T1000 (cell line): ENCODE measurements around the gene COL19A1.
"Not testable (repeated sequence)": the region's sequence is repeated elsewhere in the genome, so short reads cannot be mapped to it uniquely, and the experiment has no call there.

Source experiments
- DNase-seq: peaks from one replicate; lab custom pipeline; 2025; ENCODE audit warnings: mixed read lengths; lab: John Stamatoyannopoulos, UW

COL19A1 gene

DNA sequence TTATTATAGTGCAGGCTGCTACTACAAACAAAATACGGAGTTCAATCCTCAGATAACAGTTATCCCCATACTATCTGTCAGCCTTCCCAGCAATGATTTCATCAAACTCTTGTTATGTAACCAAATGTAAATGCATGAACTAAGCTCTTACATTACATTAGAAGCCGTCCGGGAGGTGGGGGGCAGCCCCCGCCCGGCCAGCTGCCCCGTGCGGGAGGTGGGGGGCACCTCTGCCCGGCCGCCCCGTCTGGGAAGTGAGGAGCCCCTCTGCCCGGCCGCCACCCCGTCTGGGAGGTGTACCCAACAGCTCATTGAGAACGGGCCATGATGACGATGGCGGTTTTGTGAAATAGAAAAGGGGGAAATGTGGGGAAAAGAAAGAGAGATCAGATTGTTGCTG, 99.6 kb downstream of the COL19A1 start:
- not testable (repeated sequence) for DNase-seq

GRCh38 chr6:69973138-69973537, 106.8 kb downstream of the COL19A1 start:
- no peak for DNase-seq

GRCh38 chr6:69973763-69974162, 107.4 kb downstream of the COL19A1 start:
- DNase-seq = no peak

- DNase-seq = peak; percentile 41
These were observed 107.8 kb downstream of the COL19A1 start for GRCh38 chr6:69974193-69974592.

GRCh38 chr6:69976591-69977090, 110.3 kb downstream of the COL19A1 start:
- DNase-seq = no peak

GRCh38 chr6:69980624-69981023, 114.3 kb downstream of the COL19A1 start:
- DNase-seq = no peak

DNA sequence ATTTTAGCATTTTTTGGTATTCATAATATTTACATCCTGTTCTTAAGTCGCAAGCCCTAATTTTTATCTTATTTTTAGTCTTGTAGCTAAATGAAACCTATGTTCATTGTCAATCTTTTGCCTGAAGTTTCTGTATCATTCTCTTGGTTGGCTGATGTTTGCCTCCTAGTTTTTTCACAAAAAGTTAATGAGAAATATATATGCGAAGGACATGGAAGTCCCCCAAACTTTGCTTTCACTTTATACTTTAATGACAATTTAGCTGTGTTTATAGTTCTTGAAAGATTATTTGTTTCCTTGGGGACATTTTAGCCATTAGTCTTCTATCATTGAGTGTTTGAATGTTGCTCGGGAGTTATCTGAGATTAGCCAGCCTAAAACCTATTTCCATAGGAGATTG, 118.2 kb downstream of the COL19A1 start:
- DNase-seq = no peak

DNA sequence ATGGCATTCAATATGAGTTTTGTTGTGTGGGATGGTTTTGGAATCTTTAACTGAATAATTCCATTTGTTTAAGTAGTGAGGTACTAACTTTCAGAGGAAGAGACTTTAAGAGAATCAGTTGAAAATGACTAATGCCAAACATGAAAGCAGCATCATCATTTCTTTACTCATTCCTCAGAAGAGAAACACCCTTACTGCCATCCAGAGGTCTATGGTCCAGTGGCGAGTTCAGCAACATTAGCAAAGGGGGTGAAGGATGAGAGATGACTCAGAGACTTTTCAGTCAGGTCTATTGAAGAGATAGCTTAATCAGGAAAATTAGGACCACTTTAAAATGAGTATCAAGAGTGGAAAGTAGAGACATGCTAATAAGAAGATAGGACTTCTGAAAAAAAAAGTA, 118.8 kb downstream of the COL19A1 start:
- no peak for DNase-seq

GRCh38 chr6:69987550-69987949, 121.2 kb downstream of the COL19A1 start:
- DNase-seq = no peak

- DNase-seq = no peak
These were observed 122.2 kb downstream of the COL19A1 start for GRCh38 chr6:69988458-69989126.

DNA sequence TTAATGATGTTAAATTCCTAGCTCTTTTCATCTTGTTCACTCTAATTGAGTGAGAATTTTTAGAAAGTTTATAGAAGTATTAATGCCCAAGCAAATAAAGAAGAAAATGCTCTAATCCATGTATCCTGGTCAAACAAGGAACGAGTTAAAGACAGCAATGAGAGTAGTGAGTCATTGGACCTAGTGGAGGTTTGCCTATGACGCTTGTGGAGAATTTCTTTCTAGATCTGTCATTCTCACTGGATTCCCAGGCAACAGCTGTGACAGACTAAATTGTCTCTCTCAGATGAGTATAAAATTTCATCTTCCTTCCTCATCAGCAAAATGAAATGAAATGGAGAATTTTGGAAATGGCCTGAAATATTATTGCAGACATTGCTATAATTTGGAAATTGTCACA, 127.9 kb downstream of the COL19A1 start:
- DNase-seq = no peak

DNA sequence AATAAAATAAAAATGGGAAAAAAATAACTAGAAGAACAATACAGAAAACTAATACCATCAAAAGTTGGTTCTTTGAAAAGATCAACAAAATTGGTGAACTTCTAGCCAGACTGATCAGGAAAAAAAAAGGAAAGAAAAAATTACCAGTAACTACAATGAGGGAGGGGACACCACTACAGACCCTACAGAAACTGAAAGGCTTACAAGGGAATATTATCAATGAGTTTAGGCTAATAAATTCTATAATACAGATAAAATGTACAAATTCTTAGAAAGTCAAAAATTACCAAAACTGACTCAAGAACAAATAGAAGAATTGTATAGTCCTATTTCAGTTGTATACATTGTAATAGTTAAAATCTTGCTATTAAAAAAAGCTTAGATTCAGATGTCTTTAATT, 141.8 kb downstream of the COL19A1 start:
- no peak for DNase-seq

DNA sequence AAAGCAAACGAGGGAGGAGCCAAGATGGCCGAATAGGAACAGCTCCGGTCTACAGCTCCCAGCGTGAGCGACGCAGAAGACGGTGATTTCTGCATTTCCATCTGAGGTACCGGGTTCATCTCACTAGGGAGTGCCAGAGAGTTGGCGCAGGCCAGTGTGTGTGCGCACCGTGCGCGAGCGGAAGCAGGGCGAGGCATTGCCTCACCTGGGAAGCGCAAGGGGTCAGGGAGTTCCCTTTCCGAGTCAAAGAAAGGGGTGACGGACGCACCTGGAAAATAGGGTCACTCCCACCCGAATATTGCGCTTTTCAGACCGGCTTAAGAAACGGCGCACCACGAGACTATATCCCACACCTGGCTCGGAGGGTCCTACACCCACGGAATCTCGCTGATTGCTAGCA, 144.0 kb downstream of the COL19A1 start:
- DNase-seq = not testable (repeated sequence)

GRCh38 chr6:70023201-70023600, 156.8 kb downstream of the COL19A1 start:
- not testable (repeated sequence) for DNase-seq

DNA sequence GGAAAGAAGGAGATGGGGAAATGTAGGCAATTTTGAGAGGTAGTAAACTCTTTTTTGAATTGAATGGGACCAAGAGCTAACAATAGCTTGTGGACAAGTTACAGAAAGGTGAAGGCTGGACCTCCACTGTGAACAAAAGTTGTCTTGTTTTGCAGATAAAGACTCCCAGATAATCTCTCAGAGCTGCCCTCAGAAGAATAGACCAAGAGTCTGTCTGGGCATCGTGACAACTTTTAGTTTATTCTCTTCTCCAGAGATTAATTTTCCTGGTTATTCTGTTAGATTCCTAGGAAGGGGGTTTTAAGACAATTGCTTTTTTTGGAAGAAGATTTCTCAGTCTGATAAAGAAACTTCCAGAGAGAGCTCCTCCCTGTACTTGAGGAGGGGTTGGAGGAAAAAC, 161.9 kb downstream of the COL19A1 start:
- no peak for DNase-seq

DNA sequence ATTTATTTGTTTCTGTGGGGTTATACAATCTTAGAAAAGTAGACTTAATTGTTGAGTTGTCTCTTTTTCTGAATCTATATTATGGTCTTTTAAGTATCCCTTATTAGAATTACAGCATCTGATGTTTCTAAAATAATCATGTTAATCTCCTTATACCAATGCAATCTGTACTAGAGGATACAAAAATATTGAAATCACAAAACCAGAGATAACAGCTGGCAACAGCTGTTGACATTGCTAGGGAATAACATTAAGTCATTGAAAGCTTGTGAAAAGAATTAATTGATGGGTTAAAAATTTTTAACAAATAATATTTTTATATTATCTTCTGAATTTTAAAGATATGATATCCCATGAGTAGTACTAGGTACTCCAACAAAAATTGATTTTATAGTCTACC, 162.6 kb downstream of the COL19A1 start:
- DNase-seq = no peak

- DNase-seq = no peak
These were observed 167.4 kb downstream of the COL19A1 start for GRCh38 chr6:70033781-70034180.

DNA sequence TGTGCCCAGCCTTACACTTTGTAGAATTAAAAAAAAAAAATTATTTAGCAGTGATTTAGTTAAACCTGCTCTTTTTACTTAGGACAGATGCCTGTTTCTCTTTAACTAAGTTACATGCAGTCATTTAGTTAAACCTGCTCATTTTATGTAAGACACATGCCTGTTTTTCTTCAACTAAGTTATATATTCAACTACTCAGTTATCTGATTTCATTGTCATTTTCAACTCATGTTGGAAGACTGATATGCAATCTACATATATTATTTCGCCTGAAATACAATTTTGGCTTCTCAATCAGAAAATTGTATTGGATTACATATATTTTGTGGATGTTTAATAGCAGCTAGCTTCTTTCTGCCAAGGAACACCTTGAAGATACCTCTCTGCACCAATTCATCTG, 171.1 kb downstream of the COL19A1 start:
- no peak for DNase-seq

DNA sequence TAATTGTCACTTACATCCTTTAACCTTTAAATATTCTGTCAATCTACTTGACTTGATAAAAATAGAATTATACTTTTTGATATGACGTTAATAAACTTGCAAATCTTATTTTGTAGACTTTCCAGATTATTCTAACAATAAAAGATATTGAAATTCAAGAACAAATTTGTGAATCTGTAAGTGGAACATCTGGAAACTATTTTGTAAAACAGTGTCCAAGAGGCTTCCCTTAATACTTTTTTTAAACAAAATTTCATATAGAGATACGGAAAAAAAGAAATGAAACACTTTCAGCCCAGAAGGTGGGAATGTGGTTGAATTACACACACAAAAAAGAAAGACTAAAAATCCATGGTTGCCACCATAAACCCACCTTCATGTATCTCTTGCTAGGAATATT, 174.4 kb downstream of the COL19A1 start:
- no peak for DNase-seq

- no peak for DNase-seq
These were observed 175.1 kb downstream of the COL19A1 start for GRCh38 chr6:70041411-70041810.

GRCh38 chr6:70045413-70045812, 179.1 kb downstream of the COL19A1 start:
- DNase-seq = no peak

- DNase-seq = no peak
These were observed 185.1 kb downstream of the COL19A1 start for GRCh38 chr6:70051197-70052124.
